Prostate gland (tissue), 2 donors: ENCODE data around the gene C5AR2.

Source experiments
- POLR2A ChIP-seq: fragments of 450-650 bp; IDR thresholded peaks from one replicate; pipeline ENCODE4 v1.6.1; 2016; ENCODE audit warnings: antibody characterized with exemption, mild to moderate bottlenecking
- POLR2AphosphoS5 ChIP-seq: sonication (generic); formaldehyde crosslinking; IDR thresholded peaks from one replicate; pipeline ENCODE4 v1.6.1; 2017; ENCODE audit warnings: antibody characterized with exemption
- TF ChIP-seq, protein P1 (sequence below), 4 experiments: fragments of 200-600 bp in 2 of 4; fragments of 450-650 bp in 2 of 4; sonication (generic) in 2 of 4; IDR thresholded peaks; 1 replicate in 3 of 4; 2 replicates in 1 of 4; pipeline ENCODE4 v1.5.1; 2016 to 2019; ENCODE audit warnings: antibody characterized with exemption in 4 of 4, mild to moderate bottlenecking in 2 of 4, moderate library complexity in 2 of 4

DNA sequence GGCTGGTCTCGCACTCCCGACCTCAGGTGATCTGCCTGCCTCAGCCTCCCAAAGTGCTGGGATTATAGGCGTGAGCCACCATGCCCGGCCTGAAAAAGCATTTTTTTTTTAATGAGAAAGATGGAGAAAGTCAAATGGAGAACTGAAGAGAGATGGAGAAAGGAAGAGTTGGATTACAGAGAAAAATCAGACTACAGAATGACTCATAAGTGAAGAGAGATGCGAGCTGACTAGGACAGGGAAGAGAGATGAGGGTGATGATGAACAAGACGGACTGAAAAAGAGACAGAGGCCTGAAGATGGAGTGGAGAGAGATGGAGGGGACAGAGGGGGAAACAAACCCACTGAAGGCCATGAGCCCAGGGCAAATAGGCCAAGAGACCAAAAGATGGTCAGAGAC, 18.7 kb downstream of the C5AR2 start:
- TF ChIP-seq, protein P1, sequence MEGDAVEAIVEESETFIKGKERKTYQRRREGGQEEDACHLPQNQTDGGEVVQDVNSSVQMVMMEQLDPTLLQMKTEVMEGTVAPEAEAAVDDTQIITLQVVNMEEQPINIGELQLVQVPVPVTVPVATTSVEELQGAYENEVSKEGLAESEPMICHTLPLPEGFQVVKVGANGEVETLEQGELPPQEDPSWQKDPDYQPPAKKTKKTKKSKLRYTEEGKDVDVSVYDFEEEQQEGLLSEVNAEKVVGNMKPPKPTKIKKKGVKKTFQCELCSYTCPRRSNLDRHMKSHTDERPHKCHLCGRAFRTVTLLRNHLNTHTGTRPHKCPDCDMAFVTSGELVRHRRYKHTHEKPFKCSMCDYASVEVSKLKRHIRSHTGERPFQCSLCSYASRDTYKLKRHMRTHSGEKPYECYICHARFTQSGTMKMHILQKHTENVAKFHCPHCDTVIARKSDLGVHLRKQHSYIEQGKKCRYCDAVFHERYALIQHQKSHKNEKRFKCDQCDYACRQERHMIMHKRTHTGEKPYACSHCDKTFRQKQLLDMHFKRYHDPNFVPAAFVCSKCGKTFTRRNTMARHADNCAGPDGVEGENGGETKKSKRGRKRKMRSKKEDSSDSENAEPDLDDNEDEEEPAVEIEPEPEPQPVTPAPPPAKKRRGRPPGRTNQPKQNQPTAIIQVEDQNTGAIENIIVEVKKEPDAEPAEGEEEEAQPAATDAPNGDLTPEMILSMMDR (IDR thresholded peaks at IDR 0.05), result no peak
- TF ChIP-seq POLR2AphosphoS5 (no peak), POLR2A (no peak)
